Parathyroid adenoma (tissue), 2 donors: Measurements from ENCODE around the gene RAP2C.
A peak's percentile ranks its signal among the peaks of the same experiment; 100 is the strongest.

ENCODE experiments used
- H2AFZ ChIP-seq: fragments of 300-600 bp; sonication (generic); one replicate; pipeline ENCODE4 v1.7.0; 2017; ENCODE audit warnings: antibody characterized with exemption, mild to moderate bottlenecking
- H3K27ac ChIP-seq: fragments of 300-600 bp; sonication (generic); one replicate; pipeline ENCODE4 v1.7.0; 2017
- H3K27me3 ChIP-seq: fragments of 300-600 bp; sonication (generic); one replicate; pipeline ENCODE4 v1.7.0; 2017; ENCODE audit warnings: low read length; ENCODE audit not compliant: control insufficient read depth, insufficient read depth
- H3K36me3 ChIP-seq: fragments of 300-600 bp; sonication (generic); one replicate; pipeline ENCODE4 v1.7.0; 2017; ENCODE audit warnings: low read length; ENCODE audit not compliant: control insufficient read depth, insufficient read depth
- H3K4me1 ChIP-seq: fragments of 300-600 bp; sonication (generic); one replicate; pipeline ENCODE4 v1.7.0; 2017; ENCODE audit warnings: control low read depth
- H3K4me2 ChIP-seq: fragments of 300-600 bp; sonication (generic); one replicate; pipeline ENCODE4 v1.7.0; 2017; ENCODE audit warnings: low read length
- H3K4me3 ChIP-seq: fragments of 300-600 bp; sonication (generic); one replicate; pipeline ENCODE4 v1.7.0; 2017; ENCODE audit warnings: low read depth, low read length
- H3K79me2 ChIP-seq: fragments of 300-600 bp; sonication (generic); one replicate; pipeline ENCODE4 v1.7.0; 2017; ENCODE audit warnings: control low read depth
- H3K9ac ChIP-seq: fragments of 300-600 bp; sonication (generic); one replicate; pipeline ENCODE4 v1.7.0; 2017; ENCODE audit warnings: mild to moderate bottlenecking
- H3K9me3 ChIP-seq: fragments of 300-600 bp; sonication (generic); one replicate; pipeline ENCODE4 v1.7.0; 2017; ENCODE audit warnings: low read length; ENCODE audit not compliant: control insufficient read depth
- CTCF ChIP-seq: fragments of 300-600 bp; sonication (generic); IDR thresholded peaks from one replicate; pipeline ENCODE4 v1.7.0; 2017; ENCODE audit warnings: antibody characterized with exemption, mild to moderate bottlenecking
- donor health status: primary hyperparathyroidism.

Gene RAP2C

DNA sequence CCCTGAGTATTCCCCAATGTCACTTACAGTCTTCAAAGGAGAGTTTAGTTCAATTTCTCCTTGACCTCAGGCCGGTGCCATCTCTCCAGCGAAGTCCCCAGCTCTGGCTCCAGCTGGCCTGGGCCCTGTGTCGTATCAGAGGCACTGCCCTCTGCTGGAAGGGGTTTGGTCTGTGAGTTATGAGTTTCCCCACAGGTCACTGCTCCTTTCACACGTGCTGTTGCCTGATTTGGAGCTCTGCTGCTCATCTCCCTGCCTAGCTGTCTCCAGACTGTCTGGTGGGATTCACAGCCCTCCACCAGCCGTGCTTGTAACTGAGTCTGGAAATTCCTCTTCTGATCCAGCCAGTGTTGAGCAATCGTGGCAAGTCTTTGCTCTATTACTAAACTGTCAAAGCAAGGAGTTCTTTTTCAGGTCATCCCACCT is at the start of gene RAP2C:
RAP2C (minus strand) TSS at position 105 of the 426 bp plus-strand sequence. CDS start 2,179 bp downstream, outside the sequence.
- H3K4me2 ChIP-seq: peak within 1 kb of the TSS; percentile 72
- H3K27me3 ChIP-seq: no peaks in the 10 kb centered on the region
- H3K4me3 ChIP-seq: peak within 1 kb of the TSS; percentile 63
- H3K4me1 ChIP-seq: peaks cover 7% of the 10 kb centered on the region
- H3K36me3 ChIP-seq: no peaks in the 10 kb centered on the region
- H3K9me3 ChIP-seq: no peaks in the 10 kb centered on the region
- H3K9ac ChIP-seq: peak within 1 kb of the TSS; percentile 73
- H3K27ac ChIP-seq: peak within 1 kb of the TSS; percentile 82
- peak within 1 kb of the TSS; percentile 71 for H2AFZ ChIP-seq
- peak; percentile 50 for TF ChIP-seq CTCF
- no peaks in the 10 kb centered on the region for H3K79me2 ChIP-seq

DNA sequence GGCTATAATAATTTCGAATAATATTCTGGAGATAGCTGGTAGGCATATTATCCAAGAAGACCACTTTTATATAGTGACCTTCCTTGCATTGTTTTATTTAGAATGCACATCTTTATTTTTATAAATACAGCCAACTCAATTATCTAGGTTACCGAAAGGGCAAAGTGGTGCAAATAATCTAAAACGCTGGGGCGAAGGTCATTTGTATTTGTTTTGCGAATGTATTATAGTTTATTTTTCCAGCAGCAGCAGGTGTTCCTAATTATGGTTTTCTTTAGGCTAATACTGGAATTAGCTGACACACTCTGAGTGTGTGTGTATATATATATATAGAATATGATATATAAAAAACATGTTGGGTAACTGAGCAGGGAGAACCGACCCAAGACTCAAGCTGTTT is 48.1 kb upstream of the RAP2C start:
- no peak overlapping the region for H2AFZ ChIP-seq
- no peaks in the 10 kb centered on the region for H3K36me3 ChIP-seq
- no peak overlapping the region for H3K9ac ChIP-seq
- no peaks in the 10 kb centered on the region for H3K9me3 ChIP-seq
- H3K4me2 ChIP-seq: no peak overlapping the region
- H3K79me2 ChIP-seq: no peaks in the 10 kb centered on the region
- no peak overlapping the region for H3K4me3 ChIP-seq
- no peaks in the 10 kb centered on the region for H3K4me1 ChIP-seq
- H3K27me3 ChIP-seq: no peaks in the 10 kb centered on the region
- TF ChIP-seq CTCF: no peak
- no peak overlapping the region for H3K27ac ChIP-seq

GRCh38 chrX:132266583-132267355 is 47.5 kb upstream of the RAP2C start:
- Histone ChIP-seq H3K4me1 (no peaks in the 10 kb centered on the region), H3K27me3 (no peaks in the 10 kb centered on the region), H3K36me3 (no peaks in the 10 kb centered on the region), H3K9ac (no peak overlapping the region), H3K79me2 (no peaks in the 10 kb centered on the region), H2AFZ (no peak overlapping the region), H3K4me2 (no peak overlapping the region), H3K9me3 (no peaks in the 10 kb centered on the region), H3K27ac (no peak overlapping the region), H3K4me3 (no peak overlapping the region)
- no peak for TF ChIP-seq CTCF

- H3K27me3 ChIP-seq: no peaks in the 10 kb centered on the region
- no peaks in the 10 kb centered on the region for H3K79me2 ChIP-seq
- no peak overlapping the region for H3K27ac ChIP-seq
- no peaks in the 10 kb centered on the region for H3K9me3 ChIP-seq
- no peaks in the 10 kb centered on the region for H3K4me1 ChIP-seq
- TF ChIP-seq CTCF: no peak
- H3K9ac ChIP-seq: no peak overlapping the region
- H3K36me3 ChIP-seq: no peaks in the 10 kb centered on the region
- no peak overlapping the region for H3K4me2 ChIP-seq
- no peak overlapping the region for H2AFZ ChIP-seq
- no peak overlapping the region for H3K4me3 ChIP-seq
These were observed 43.9 kb upstream of the RAP2C start for GRCh38 chrX:132263127-132263526.

DNA sequence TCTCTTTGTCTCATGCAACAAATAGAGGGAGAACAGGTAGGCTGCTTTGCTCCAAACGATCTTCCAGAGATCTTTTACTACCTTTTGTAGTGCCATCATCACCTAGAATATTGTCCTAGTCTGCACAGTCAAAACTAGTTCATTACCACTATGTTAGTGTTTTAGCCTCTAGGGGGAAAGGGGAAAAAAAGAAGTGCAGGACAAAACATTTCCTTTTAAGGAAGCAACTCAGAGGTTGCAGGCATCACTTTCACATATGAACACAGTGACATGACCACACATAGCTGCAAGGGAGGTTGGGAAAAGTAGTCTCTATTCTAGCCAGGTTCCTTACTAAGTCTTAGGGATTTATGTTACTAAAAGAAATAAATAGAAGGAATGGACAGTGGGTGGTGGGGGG is 39.3 kb upstream of the RAP2C start:
- no peaks in the 10 kb centered on the region for H3K27me3 ChIP-seq
- H3K27ac ChIP-seq: no peak overlapping the region
- H2AFZ ChIP-seq: no peak overlapping the region
- no peaks in the 10 kb centered on the region for H3K9me3 ChIP-seq
- H3K36me3 ChIP-seq: no peaks in the 10 kb centered on the region
- H3K4me1 ChIP-seq: no peaks in the 10 kb centered on the region
- H3K79me2 ChIP-seq: no peaks in the 10 kb centered on the region
- no peak for TF ChIP-seq CTCF
- no peak overlapping the region for H3K4me2 ChIP-seq
- no peak overlapping the region for H3K9ac ChIP-seq
- H3K4me3 ChIP-seq: no peak overlapping the region
